ENCODE results near the gene SYNE3. TPM values are rescaled to one million over a fixed set of nuclear protein-coding genes. Genes with fewer than 3 reads are reported as not detected.

The SYNE3 gene
- total RNA-seq, 4 donors from 2014 or later, result 4.9 to 36.1 (median 15.2) TPM

- TF ChIP-seq CTCF (IDR thresholded peaks at IDR 0.05) (no peak), POLR2A (IDR thresholded peaks at IDR 0.05) (no peak)
- DNase-seq, result no peak
- no peak overlapping the region for H3K4me3 ChIP-seq
- no peaks in the 10 kb centered on the region for H3K9me3 ChIP-seq
- intact Hi-C loops (cut with DNase I; ENCODE audit: low total_unique reads), result no loop called here
- H3K4me1 ChIP-seq, result no peaks in the 10 kb centered on the region
- H3K27ac ChIP-seq, result peak overlapping the region; percentile 45 to 66
- no peaks in the 10 kb centered on the region for H3K27me3 ChIP-seq
- no peaks in the 10 kb centered on the region for H3K36me3 ChIP-seq
Observed at GRCh38 chr14:95545515-95546168, 29.2 kb upstream of the SYNE3 start.

- no peaks in the 10 kb centered on the region for H3K9me3 ChIP-seq
- H3K4me3 ChIP-seq, result no peak overlapping the region
- H3K27me3 ChIP-seq, result no peaks in the 10 kb centered on the region
- no peaks in the 10 kb centered on the region for H3K36me3 ChIP-seq
- no peak for DNase-seq
- TF ChIP-seq CTCF (IDR thresholded peaks at IDR 0.05), result no peak
- no peak for TF ChIP-seq POLR2A (IDR thresholded peaks at IDR 0.05)
- peak overlapping the region in 1 of 2 donors; percentile 16 for H3K27ac ChIP-seq
- H3K4me1 ChIP-seq, result no peaks in the 10 kb centered on the region
- intact Hi-C loops (cut with DNase I; ENCODE audit: low total_unique reads), result no loop called here
Observed at GRCh38 chr14:95544588-95544987, 28.1 kb upstream of the SYNE3 start.

GRCh38 chr14:95543021-95543420 lies 26.6 kb upstream of the SYNE3 start:
- H3K4me3 ChIP-seq, result no peak overlapping the region
- H3K9me3 ChIP-seq, result no peaks in the 10 kb centered on the region
- H3K4me1 ChIP-seq, result no peaks in the 10 kb centered on the region
- DNase-seq, result no peak
- no peaks in the 10 kb centered on the region for H3K36me3 ChIP-seq
- H3K27me3 ChIP-seq, result no peaks in the 10 kb centered on the region
- TF ChIP-seq POLR2A (IDR thresholded peaks at IDR 0.05), result no peak
- TF ChIP-seq CTCF (IDR thresholded peaks at IDR 0.05), result no peak
- intact Hi-C loops (cut with DNase I; ENCODE audit: low total_unique reads), result no loop called here
- no peak overlapping the region for H3K27ac ChIP-seq

GRCh38 chr14:95541932-95542930 lies 25.8 kb upstream of the SYNE3 start:
- Histone ChIP-seq H3K4me1 (no peaks in the 10 kb centered on the region), H3K27ac (no peak overlapping the region), H3K27me3 (no peaks in the 10 kb centered on the region), H3K36me3 (no peaks in the 10 kb centered on the region), H3K9me3 (no peaks in the 10 kb centered on the region), H3K4me3 (no peak overlapping the region)
- TF ChIP-seq CTCF (IDR thresholded peaks at IDR 0.05) (no peak), POLR2A (IDR thresholded peaks at IDR 0.05) (no peak)
- intact Hi-C loops (cut with DNase I; ENCODE audit: low total_unique reads), result no loop called here
- no peak for DNase-seq

GRCh38 chr14:95541346-95541745 lies 24.9 kb upstream of the SYNE3 start:
- Histone ChIP-seq H3K27me3 (no peaks in the 10 kb centered on the region), H3K9me3 (no peaks in the 10 kb centered on the region), H3K36me3 (no peaks in the 10 kb centered on the region), H3K4me3 (no peak overlapping the region), H3K27ac (no peak overlapping the region), H3K4me1 (peaks cover 0 to 3% of the 10 kb centered on the region in 2 donors)
- DNase-seq, result no peak
- intact Hi-C loops (cut with DNase I; ENCODE audit: low total_unique reads), result no loop called here
- TF ChIP-seq POLR2A (IDR thresholded peaks at IDR 0.05) (no peak), CTCF (IDR thresholded peaks at IDR 0.05) (no peak)
